K562 (cell line): ENCODE results near the gene CSTF1. TPM values are rescaled to one million over a fixed set of nuclear protein-coding genes. Genes with fewer than 3 reads are reported as not detected.

Source experiments
- BCOR ChIP-seq: fragments of 450-650 bp; IDR thresholded peaks from 2 replicates; pipeline ENCODE4 v1.6.1; 2016
- BDP1 ChIP-seq: IDR thresholded peaks from 3 replicates; pipeline ENCODE4 v1.6.1; 2011; ENCODE audit not compliant: insufficient read length, insufficient read depth
- CREM ChIP-seq: IDR thresholded peaks from 2 replicates; pipeline ENCODE4 v1.6.1; 2014; ENCODE audit warnings: antibody characterized with exemption, low read depth
- ELF1 ChIP-seq: fragments of 200-800 bp; sonication (Bioruptor generic); IDR thresholded peaks from 2 replicates; pipeline ENCODE4 v1.6.1; 2016; ENCODE audit warnings: missing genetic modification characterization, missing compliant biosample characterization
- ESRRA ChIP-seq: fragments of 450-650 bp; IDR thresholded peaks from 2 replicates; pipeline ENCODE4 v1.6.1; 2014; ENCODE audit warnings: low read depth, mild to moderate bottlenecking, moderate library complexity, borderline replicate concordance
- FOXK2 ChIP-seq, 2 experiments: fragments of 450-650 bp; IDR thresholded peaks in 1 of 2; conservative IDR thresholded peaks in 1 of 2; 2 replicates each; pipeline ENCODE4 v1.6.1; 2016; ENCODE audit warnings: low read depth in 2 of 2, mild to moderate bottlenecking in 1 of 2
- FOXP4 ChIP-seq: sonication (generic); formaldehyde crosslinking; IDR thresholded peaks from 2 replicates; pipeline ENCODE4 v1.8.0; 2022; ENCODE audit warnings: mild to moderate bottlenecking, missing genetic modification reagents, borderline replicate concordance
- HDAC3 ChIP-seq: fragments of 450-650 bp; IDR thresholded peaks from 2 replicates; pipeline ENCODE4 v1.6.1; 2018; ENCODE audit warnings: borderline replicate concordance, mild to moderate bottlenecking, moderate library complexity; ENCODE audit not compliant: partially characterized antibody
- HMGXB4 ChIP-seq: sonication (generic); formaldehyde crosslinking; IDR thresholded peaks from 2 replicates; pipeline ENCODE4 v1.8.1; 2023; ENCODE audit warnings: mild to moderate bottlenecking, missing genetic modification reagents
- KHSRP ChIP-seq: fragments of 450-650 bp; IDR thresholded peaks from 2 replicates; pipeline ENCODE4 v1.6.1; 2017
- L3MBTL2 ChIP-seq: fragments of 450-650 bp; IDR thresholded peaks from 2 replicates; pipeline ENCODE4 v1.6.1; 2016; ENCODE audit warnings: mild to moderate bottlenecking, moderate library complexity
- MAZ ChIP-seq, 2 experiments: fragments of 450-650 bp in 1 of 2; sonication (generic) in 1 of 2; formaldehyde crosslinking; IDR thresholded peaks in 1 of 2; conservative IDR thresholded peaks in 1 of 2; 2 replicates each; pipeline versions ENCODE4 v1.4.0 to v1.5.0; 2020; ENCODE audit warnings: mild to moderate bottlenecking in 1 of 2, missing genetic modification reagents in 1 of 2
- MYC ChIP-seq, 2 experiments: fragments of 250-450 bp in 1 of 2; sonication (Bioruptor Pico) in 1 of 2; IDR thresholded peaks; 2 replicates each; pipeline versions ENCODE4 v1.5.1 to v1.6.1; 2012 to 2021; ENCODE audit warnings: low read depth in 2 of 2, borderline replicate concordance in 1 of 2, improper control_type of control experiment in 1 of 2, low read length in 1 of 2, mild to moderate bottlenecking in 1 of 2, moderate library complexity in 1 of 2
- NEUROD1 ChIP-seq: fragments of 150-350 bp; IDR thresholded peaks from 2 replicates; pipeline ENCODE4 v1.6.1; 2014; ENCODE audit warnings: borderline replicate concordance, low read length, low read depth; ENCODE audit not compliant: partially characterized antibody
- RHOXF2B ChIP-seq: fragments of 250-450 bp; sonication (Bioruptor Pico); conservative IDR thresholded peaks from 2 replicates; pipeline ENCODE4 v1.5.1; 2021
- SIN3B ChIP-seq: fragments of 450-650 bp; IDR thresholded peaks from 2 replicates; pipeline ENCODE4 v1.6.1; 2017; ENCODE audit warnings: low read depth, mild to moderate bottlenecking, moderate library complexity
- SNRNP70 ChIP-seq: fragments of 200-400 bp; formaldehyde crosslinking; optimal IDR thresholded peaks from 2 replicates; pipeline ENCODE3; 2017; ENCODE audit warnings: low read depth, low read length
- ZNF263 ChIP-seq: sonication (generic); formaldehyde crosslinking; IDR thresholded peaks from 2 replicates; pipeline ENCODE4 v1.8.0; 2022; ENCODE audit warnings: mild to moderate bottlenecking, missing genetic modification reagents, borderline replicate concordance
- ZNF583 ChIP-seq: fragments of 250-450 bp; sonication (Bioruptor Pico); IDR thresholded peaks from 2 replicates; pipeline ENCODE4 v1.4.0; 2020
- ZNF740 ChIP-seq, 3 experiments: fragments of 200-800 bp in 1 of 3; sonication (Bioruptor generic) in 1 of 3; sonication (generic) in 1 of 3; formaldehyde crosslinking in 1 of 3; IDR thresholded peaks; 2 replicates each; pipeline versions ENCODE4 v1.6.1 to v1.8.0; 2016 to 2022; ENCODE audit warnings: mild to moderate bottlenecking in 2 of 3, missing compliant biosample characterization in 2 of 3, missing genetic modification characterization in 2 of 3, missing genetic modification reagents in 1 of 3
- polyA plus RNA-seq, 8 experiments: library from polyadenylated mRNA; depleted of rRNA in 4 of 8; stranded (reverse) in 5 of 8; unstranded in 3 of 8; fragments of >200 nt; fragmentation: Nextera tagmentation in 2 of 8; fragmentation: Illumina TruSeq in 1 of 8; extraction: Ambion mirVana in 2 of 8; extraction: Trizol in 1 of 8; gene quantifications; 2 replicates each; pipeline versions ENCODE4 v1.2.1 to v1.2.3, GENCODE V29; 2011 to 2014; ENCODE audit warnings: inconsistent platforms in 1 of 8, missing spikeins in 1 of 8
- total RNA-seq, 7 experiments: library from RNA; depleted of rRNA in 6 of 7; stranded (reverse); fragments of >200 nt in 6 of 7; fragmentation: Illumina TruSeq in 2 of 7; extraction: Trizol in 2 of 7; gene quantifications; 2 replicates each; pipeline versions ENCODE4 v1.2.1 to v1.2.3, GENCODE V29; 2011 to 2021; ENCODE audit warnings: low replicate concordance in 1 of 7
- TF ChIP-seq, protein P1 (sequence below): fragments of 250-450 bp; sonication (Bioruptor Pico); IDR thresholded peaks from 2 replicates; pipeline ENCODE4 v1.8.0; 2022; ENCODE audit warnings: inconsistent platforms

CSTF1 gene
- total and polyA plus RNA-seq, 9 of the 15 experiments (the other 6 are each of a cell fraction or from before 2014, with no cell fraction given) = 30.8 to 110 (median 53.4) TPM

DNA sequence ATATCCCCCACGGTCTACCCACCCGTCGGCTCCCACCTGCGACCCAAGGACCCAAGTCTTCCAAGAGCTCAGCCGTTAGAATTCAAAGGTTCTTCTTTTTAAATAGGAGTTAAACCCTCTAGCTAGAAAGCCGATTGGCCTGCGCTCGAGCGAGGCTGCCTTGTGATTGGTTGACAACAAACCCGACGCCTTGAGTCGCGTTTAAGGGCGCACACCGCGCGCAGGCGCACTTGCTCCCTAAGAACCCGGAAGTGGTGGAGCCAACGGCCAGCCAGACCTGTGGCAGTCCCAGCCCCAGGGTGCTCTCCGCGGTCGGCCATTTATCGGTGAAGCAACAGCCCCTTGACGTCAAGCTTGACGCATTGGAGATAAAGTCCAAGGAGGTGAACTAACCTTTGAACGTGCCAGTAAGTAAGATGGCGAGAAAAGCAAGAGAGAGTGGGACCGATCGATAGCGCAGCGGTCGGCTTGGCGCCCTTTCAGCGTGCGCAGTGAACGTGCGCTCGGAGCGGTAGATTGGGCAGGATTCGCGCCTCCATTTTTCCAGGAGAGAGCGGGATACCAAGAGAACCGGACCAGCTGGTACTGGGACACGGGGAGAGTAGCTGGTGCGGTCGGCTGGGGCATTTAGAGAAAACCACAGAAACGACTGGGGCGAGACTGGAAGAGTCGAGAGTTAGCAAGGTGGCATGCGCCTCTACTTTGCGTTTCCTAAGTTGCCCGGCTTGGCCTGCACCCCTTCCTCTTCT, at the start of gene CSTF1, which contains the start of gene AURKA (continued):
- TF ChIP-seq ZNF740 (CRISPR knock-in tag; IDR thresholded peaks at IDR 0.05) (peak; percentile 46; the same call in 1 of the 2 replicates), ZNF740 (tag; IDR thresholded peaks at IDR 0.05) (no peak), FOXK2 (conservative IDR thresholded peaks at IDR 0.05 in 1 of 2, IDR thresholded peaks at IDR 0.05 in 1 of 2; ENCODE audit: low read depth in 2 of 2) (peak; percentile 87 to 93), RHOXF2B (no peak; the same call in 1 of the 2 replicates), MYC (IDR thresholded peaks at IDR 0.05; ENCODE audit: low read depth, low read length) (peak; percentile 98), MYC (CRISPR knock-in tag; IDR thresholded peaks at IDR 0.05; ENCODE audit: borderline replicate concordance, low read depth) (no peak), HDAC3 (peak; percentile 22), BCOR (peak; percentile 38; the same call in 1 of the 2 replicates), SNRNP70 (no peak), ESRRA (peak; percentile 86), NEUROD1 (peak; percentile 54), FOXP4 (CRISPR knock-in tag) (no peak), MAZ (CRISPR knock-in tag; conservative IDR thresholded peaks at IDR 0.05 in 1 of 2, IDR thresholded peaks at IDR 0.05 in 1 of 2) (peak; percentile 78 to 80), ELF1 (peak; percentile 100), ZNF583 (no peak), L3MBTL2 (peak; percentile 93), HMGXB4 (CRISPR knock-in tag) (peak; percentile 41; the same call in 1 of the 2 replicates), CREM (peak; percentile 98), BDP1 (no peak), SIN3B (peak; percentile 73; the same call in 1 of the 2 replicates), KHSRP (no peak), ZNF263 (CRISPR knock-in tag) (peak; percentile 53; the same call in 1 of the 2 replicates)
- TF ChIP-seq, protein P1, sequence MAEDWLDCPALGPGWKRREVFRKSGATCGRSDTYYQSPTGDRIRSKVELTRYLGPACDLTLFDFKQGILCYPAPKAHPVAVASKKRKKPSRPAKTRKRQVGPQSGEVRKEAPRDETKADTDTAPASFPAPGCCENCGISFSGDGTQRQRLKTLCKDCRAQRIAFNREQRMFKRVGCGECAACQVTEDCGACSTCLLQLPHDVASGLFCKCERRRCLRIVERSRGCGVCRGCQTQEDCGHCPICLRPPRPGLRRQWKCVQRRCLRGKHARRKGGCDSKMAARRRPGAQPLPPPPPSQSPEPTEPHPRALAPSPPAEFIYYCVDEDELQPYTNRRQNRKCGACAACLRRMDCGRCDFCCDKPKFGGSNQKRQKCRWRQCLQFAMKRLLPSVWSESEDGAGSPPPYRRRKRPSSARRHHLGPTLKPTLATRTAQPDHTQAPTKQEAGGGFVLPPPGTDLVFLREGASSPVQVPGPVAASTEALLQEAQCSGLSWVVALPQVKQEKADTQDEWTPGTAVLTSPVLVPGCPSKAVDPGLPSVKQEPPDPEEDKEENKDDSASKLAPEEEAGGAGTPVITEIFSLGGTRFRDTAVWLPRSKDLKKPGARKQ (CRISPR knock-in tag) = no peak
